Osteocyte (in vitro differentiated cells): Measurements from ENCODE around the gene GAPDHS. TPM values are rescaled to one million over a fixed set of nuclear protein-coding genes. Genes with fewer than 3 reads are reported as not detected.

Experiments
- DNase-seq: peaks from one replicate; pipeline ENCODE4 v3.0.0; 2021; ENCODE audit warnings: mixed read lengths; ENCODE audit not compliant: unreplicated experiment; ENCODE audit errors: extremely low spot score
- H3K27ac Mint-ChIP-seq: one replicate; pipeline ENCODE4 v1.8.0; 2021; ENCODE audit warnings: mild to moderate bottlenecking, mixed read lengths; ENCODE audit not compliant: unreplicated experiment
- H3K27me3 Mint-ChIP-seq: one replicate; pipeline ENCODE4 v1.8.0; 2021; ENCODE audit warnings: mixed read lengths; ENCODE audit not compliant: unreplicated experiment
- H3K36me3 Mint-ChIP-seq: one replicate; pipeline ENCODE4 v1.8.0; 2021; ENCODE audit warnings: mixed read lengths; ENCODE audit not compliant: unreplicated experiment
- H3K4me1 Mint-ChIP-seq: one replicate; pipeline ENCODE4 v1.8.0; 2021; ENCODE audit warnings: mixed read lengths; ENCODE audit not compliant: unreplicated experiment
- H3K4me3 Mint-ChIP-seq: one replicate; pipeline ENCODE4 v1.8.0; 2021; ENCODE audit warnings: mild to moderate bottlenecking, moderate library complexity, mixed read lengths; ENCODE audit not compliant: unreplicated experiment
- H3K9me3 Mint-ChIP-seq: one replicate; pipeline ENCODE4 v1.8.0; 2021; ENCODE audit warnings: mixed read lengths; ENCODE audit not compliant: unreplicated experiment
- CTCF ChIP-seq: fragments of 200-600 bp; sonication (generic); IDR thresholded peaks from 2 replicates; pipeline ENCODE4 v1.5.0; 2021; ENCODE audit warnings: antibody characterized with exemption, mild to moderate bottlenecking, moderate library complexity
- total RNA-seq: library from RNA; stranded (reverse); gene quantifications from 2 replicates; pipeline ENCODE4 v1.2.1, GENCODE V29; 2021

The GAPDHS gene
- total RNA-seq, 1 donor from 2014 or later: not detected

GRCh38 chr19:35510626-35510964 lies 22.7 kb upstream of the GAPDHS start:
- H3K9me3 Mint-ChIP-seq: no peaks in the 10 kb centered on the region
- DNase-seq: no peak
- peaks cover 62% of the 10 kb centered on the region for H3K27me3 Mint-ChIP-seq
- peaks cover 10% of the 10 kb centered on the region for H3K4me1 Mint-ChIP-seq
- H3K36me3 Mint-ChIP-seq: no peaks in the 10 kb centered on the region
- TF ChIP-seq CTCF: no peak
- H3K27ac Mint-ChIP-seq: no peak overlapping the region
- H3K4me3 Mint-ChIP-seq: no peak overlapping the region

- H3K27me3 Mint-ChIP-seq: peaks cover 55% of the 10 kb centered on the region
- H3K9me3 Mint-ChIP-seq: no peaks in the 10 kb centered on the region
- no peak for DNase-seq
- no peak overlapping the region for H3K27ac Mint-ChIP-seq
- H3K4me1 Mint-ChIP-seq: peaks cover 10% of the 10 kb centered on the region
- H3K36me3 Mint-ChIP-seq: no peaks in the 10 kb centered on the region
- TF ChIP-seq CTCF: no peak
- no peak overlapping the region for H3K4me3 Mint-ChIP-seq
These were observed 21.9 kb upstream of the GAPDHS start for GRCh38 chr19:35511337-35511736.

GRCh38 chr19:35512831-35513627 lies 20.2 kb upstream of the GAPDHS start:
- no peak for DNase-seq
- Mint-ChIP-seq H3K4me1 (peaks cover 11% of the 10 kb centered on the region), H3K9me3 (no peaks in the 10 kb centered on the region), H3K36me3 (no peaks in the 10 kb centered on the region), H3K27ac (no peak overlapping the region), H3K4me3 (no peak overlapping the region), H3K27me3 (peaks cover 41% of the 10 kb centered on the region)
- no peak for TF ChIP-seq CTCF

- Mint-ChIP-seq H3K27ac (no peak within 1 kb of the TSS), H3K36me3 (no peaks in the 10 kb centered on the region), H3K9me3 (no peaks in the 10 kb centered on the region), H3K27me3 (peaks cover 34% of the 10 kb centered on the region), H3K4me1 (peaks cover 15% of the 10 kb centered on the region), H3K4me3 (no peak within 1 kb of the TSS)
- no peak for TF ChIP-seq CTCF
- DNase-seq: no peak
These were observed 19.5 kb upstream of the GAPDHS start, which contains the start of gene DMKN for GRCh38 chr19:35513628-35514281. Gene DMKN, minus strand, starts transcription at chr19:35513649. Its CDS starts 174 bp downstream, at chr19:35513475.

- Mint-ChIP-seq H3K9me3 (no peaks in the 10 kb centered on the region), H3K27ac (no peak overlapping the region), H3K4me3 (no peak overlapping the region), H3K4me1 (peaks cover 17% of the 10 kb centered on the region), H3K36me3 (no peaks in the 10 kb centered on the region), H3K27me3 (peaks cover 28% of the 10 kb centered on the region)
- no peak for DNase-seq
- TF ChIP-seq CTCF: no peak
These were observed 18.9 kb upstream of the GAPDHS start for GRCh38 chr19:35514282-35514809.
